Adrenal gland (tissue), 5 donors: ENCODE measurements around the gene ITGA2B.

ENCODE experiments used
- CTCF ChIP-seq, 6 experiments: fragments of 450-650 bp in 4 of 6; fragments of 200-600 bp in 2 of 6; sonication (generic) in 1 of 6; IDR thresholded peaks; 1 replicate in 5 of 6; 2 replicates in 1 of 6; pipeline versions ENCODE4 v1.5.1 to v1.8.0; 2016 to 2021; ENCODE audit warnings: antibody characterized with exemption in 6 of 6, mild to moderate bottlenecking in 2 of 6, moderate library complexity in 1 of 6
- POLR2A ChIP-seq, 2 donors: fragments of 450-650 bp; IDR thresholded peaks; one replicate each; pipeline ENCODE4 v1.6.1; 2017; ENCODE audit warnings: antibody characterized with exemption in 2 of 2, mild to moderate bottlenecking in 2 of 2, moderate library complexity in 1 of 2
- donor health status: DM: no; HTN: no; CAD: no.

GRCh38 chr17:44345454-44346026 lies 43.9 kb downstream of the ITGA2B start:
- peak; percentile 14 to 50 (median 43) for TF ChIP-seq CTCF (IDR thresholded peaks at IDR 0.05)
- no peak for TF ChIP-seq POLR2A (IDR thresholded peaks at IDR 0.05)
